GM12865 (cell line): ENCODE measurements around the gene HSF2BP.

Experiments
- DNase-seq: peaks from one replicate; pipeline ENCODE4 v3.0.0; 2010; ENCODE audit warnings: low read depth
- H3K4me3 ChIP-seq: 2 replicates; pipeline ENCODE4 v1.5.1; 2011; ENCODE audit warnings: mild to moderate bottlenecking, low read depth, low read length, control low read depth
- CTCF ChIP-seq: IDR thresholded peaks from 2 replicates; pipeline ENCODE4 v1.5.1; 2011; ENCODE audit warnings: low read length, control low read depth, low read depth, inconsistent platforms; ENCODE audit not compliant: insufficient read depth; ENCODE audit errors: missing control alignments

HSF2BP gene

GRCh38 chr21:43632373-43632905, 26.8 kb downstream of the HSF2BP start:
- no peak for DNase-seq
- no peak overlapping the region for H3K4me3 ChIP-seq
- TF ChIP-seq CTCF, result no peak

GRCh38 chr21:43631411-43632107, 27.7 kb downstream of the HSF2BP start:
- TF ChIP-seq CTCF, result no peak
- DNase-seq, result no peak
- H3K4me3 ChIP-seq, result no peak overlapping the region

- no peak for DNase-seq
- no peak for TF ChIP-seq CTCF
- no peak overlapping the region for H3K4me3 ChIP-seq
Observed at GRCh38 chr21:43627527-43627926, 31.8 kb downstream of the HSF2BP start.

GRCh38 chr21:43626390-43626789, 32.9 kb downstream of the HSF2BP start:
- DNase-seq, result no peak
- TF ChIP-seq CTCF, result no peak
- H3K4me3 ChIP-seq, result no peak overlapping the region

- H3K4me3 ChIP-seq, result no peak overlapping the region
- DNase-seq, result no peak
- no peak for TF ChIP-seq CTCF
Observed at GRCh38 chr21:43624339-43624738, 34.9 kb downstream of the HSF2BP start.

GRCh38 chr21:43623588-43623987, 35.7 kb downstream of the HSF2BP start:
- no peak for TF ChIP-seq CTCF
- no peak overlapping the region for H3K4me3 ChIP-seq

GRCh38 chr21:43622796-43623195, 36.5 kb downstream of the HSF2BP start:
- DNase-seq, result no peak
- no peak for TF ChIP-seq CTCF
- no peak overlapping the region for H3K4me3 ChIP-seq

More at GRCh38 chr21:43623588-43623987, 35.7 kb downstream of the HSF2BP start:
- no peak for DNase-seq
